ENCODE results near the gene POU5F1. TPM values are rescaled to one million over a fixed set of nuclear protein-coding genes. Genes with fewer than 3 reads are reported as not detected.
"Not testable (repeated sequence)": the region's sequence is repeated elsewhere in the genome, so short reads cannot be mapped to it uniquely, and the experiment has no call there.

Gene POU5F1
- 10 to 100 TPM in 1 of 2 donors, 1 to 10 TPM in 1; 4.9 to 37.6 TPM for total RNA-seq

GRCh38 chr6:31170600-31170881 is at the start of gene POU5F1:
POU5F1 (minus strand) TSS chr6:31170682; CDS start chr6:31170620, 62 bp downstream.
- TF ChIP-seq POLR2A (IDR thresholded peaks at IDR 0.05) (no peak), CTCF (IDR thresholded peaks at IDR 0.05) (no peak)
- ATAC-seq (no peak), DNase-seq (no peak)
- peaks cover 27% of the 10 kb centered on the region for H3K4me1 ChIP-seq
- H3K9me3 ChIP-seq: no peaks in the 10 kb centered on the region
- no peaks in the 10 kb centered on the region for H3K36me3 ChIP-seq (replicated peaks in 1 of 2; ENCODE audit: insufficient read depth in 1 of 2, low read depth in 2 of 2)
- 64 to 86% methylated on average over 4 to 5 of the region's 9 CpGs for WGBS, 2 donors
- intact Hi-C loops (cut with DNase I): no loop called here
- H3K4me3 ChIP-seq: no peak within 1 kb of the TSS
- H3K27me3 ChIP-seq: no peaks in the 10 kb centered on the region
- no peak within 1 kb of the TSS for H3K27ac ChIP-seq

GRCh38 chr6:31216208-31216898 is 45.9 kb upstream of the POU5F1 start:
- intact Hi-C loops (cut with DNase I): no loop called here
- WGBS, 2 donors: 79 to 92% methylated on average over 7 of the region's 7 CpGs
- peak overlapping the region in 1 of 4 donors; percentile 51 for H3K27ac ChIP-seq

GRCh38 chr6:31215216-31215615 is 44.7 kb upstream of the POU5F1 start:
- not testable (repeated sequence) for DNase-seq, H3K9me3 ChIP-seq
- peak overlapping the region in 1 of 4 donors; percentile 51 for H3K27ac ChIP-seq

More at GRCh38 chr6:31216208-31216898, 45.9 kb upstream of the POU5F1 start:
- H3K9me3 ChIP-seq: no peaks in the 10 kb centered on the region
- no peaks in the 10 kb centered on the region for H3K36me3 ChIP-seq (replicated peaks in 1 of 2; ENCODE audit: insufficient read depth in 1 of 2, low read depth in 2 of 2)
- no peaks in the 10 kb centered on the region for H3K4me1 ChIP-seq
- TF ChIP-seq CTCF (IDR thresholded peaks at IDR 0.05) (no peak), POLR2A (IDR thresholded peaks at IDR 0.05) (no peak)
- H3K27me3 ChIP-seq: no peaks in the 10 kb centered on the region
- DNase-seq (no peak), ATAC-seq (peak; percentile 18)
- no peak overlapping the region for H3K4me3 ChIP-seq

GRCh38 chr6:31214516-31214915 is 44.0 kb upstream of the POU5F1 start:
- H3K4me3 ChIP-seq: no peak overlapping the region
- WGBS, 2 donors: 77 to 92% methylated on average over 1 of the region's 1 CpG
- DNase-seq (no peak), ATAC-seq (no peak)
- H3K27me3 ChIP-seq: no peaks in the 10 kb centered on the region
- H3K4me1 ChIP-seq: peaks cover 16% of the 10 kb centered on the region
- H3K27ac ChIP-seq: no peak overlapping the region
- TF ChIP-seq POLR2A (IDR thresholded peaks at IDR 0.05) (no peak), CTCF (IDR thresholded peaks at IDR 0.05) (no peak)
- no peaks in the 10 kb centered on the region for H3K36me3 ChIP-seq (replicated peaks in 1 of 2; ENCODE audit: insufficient read depth in 1 of 2, low read depth in 2 of 2)
- intact Hi-C loops (cut with DNase I): no loop called here
- H3K9me3 ChIP-seq: no peaks in the 10 kb centered on the region

More at GRCh38 chr6:31215216-31215615, 44.7 kb upstream of the POU5F1 start:
- H3K36me3 ChIP-seq (replicated peaks in 1 of 2; ENCODE audit: insufficient read depth in 1 of 2, low read depth in 2 of 2); ATAC-seq; H3K4me3 ChIP-seq; H3K27me3 ChIP-seq; H3K4me1 ChIP-seq; intact Hi-C loops (cut with DNase I): not testable (repeated sequence)
- 64 to 79% methylated on average over 2 of the region's 2 CpGs for WGBS, 2 donors

- peak overlapping the region in 1 of 4 donors; percentile 58 for H3K27ac ChIP-seq
- ATAC-seq (no peak), DNase-seq (no peak)
- intact Hi-C loops (cut with DNase I): no loop called here
- no peaks in the 10 kb centered on the region for H3K9me3 ChIP-seq
- H3K27me3 ChIP-seq: no peaks in the 10 kb centered on the region
- TF ChIP-seq POLR2A (IDR thresholded peaks at IDR 0.05): no peak
- no peak for TF ChIP-seq CTCF (IDR thresholded peaks at IDR 0.05)
- no peak overlapping the region for H3K4me3 ChIP-seq
- H3K4me1 ChIP-seq: peaks cover 39% of the 10 kb centered on the region
- WGBS, 2 donors: 63 to 90% methylated on average over 5 of the region's 5 CpGs
- H3K36me3 ChIP-seq (replicated peaks in 1 of 2; ENCODE audit: insufficient read depth in 1 of 2, low read depth in 2 of 2): no peaks in the 10 kb centered on the region
Observed at GRCh38 chr6:31210741-31211532, 40.5 kb upstream of the POU5F1 start.
